HEK293 (cell line): ENCODE results near the gene PAXX.

Experiments used
- CTCF ChIA-PET: fragments of 350-600 bp; formaldehyde crosslinking; extraction: SDS; loops from one replicate; lab custom pipeline; 2021; ENCODE audit warnings: antibody characterized with exemption; lab: Yijun Ruan, JAX
- POLR2A ChIA-PET: fragments of 300-600 bp; formaldehyde crosslinking; extraction: SDS; loops from one replicate; lab custom pipeline; 2020; ENCODE audit warnings: antibody characterized with exemption, inconsistent platforms; lab: Yijun Ruan, JAX
- H3K27ac ChIP-seq: fragments of 200-500 bp; sonication (Bioruptor generic); 2 replicates; pipeline ENCODE4 v1.5.1; 2014; ENCODE audit warnings: low read depth, low read length, control low read depth, inconsistent platforms; ENCODE audit errors: extremely low read depth
- H3K36me3 ChIP-seq, 2 experiments: fragments of 200-500 bp in 1 of 2; sonication (Bioruptor generic) in 1 of 2; 1 replicate in 1 of 2; 2 replicates in 1 of 2; pipeline ENCODE4 v1.5.1; 2014 to 2017; ENCODE audit warnings: inconsistent platforms in 2 of 2, low read length in 2 of 2; ENCODE audit not compliant: control insufficient read depth in 2 of 2, insufficient read depth in 1 of 2
- H3K4me1 ChIP-seq: fragments of 200-500 bp; sonication (Bioruptor generic); 2 replicates; pipeline ENCODE4 v1.5.1; 2014; ENCODE audit warnings: mild to moderate bottlenecking, low read length, inconsistent platforms; ENCODE audit not compliant: control insufficient read depth, insufficient read depth
- H3K4me3 ChIP-seq: 2 replicates; pipeline ENCODE4 v1.5.1; 2011; ENCODE audit warnings: low read depth, mild to moderate bottlenecking, control low read depth, low read length, moderate library complexity
- H3K9me3 ChIP-seq: fragments of 200-500 bp; sonication (Bioruptor generic); 2 replicates; pipeline ENCODE4 v1.5.1; 2014; ENCODE audit warnings: low read depth, low read length, inconsistent platforms; ENCODE audit not compliant: control insufficient read depth, insufficient read depth
- CTCF ChIP-seq: fragments of 450-650 bp; formaldehyde crosslinking; IDR thresholded peaks from 2 replicates; pipeline ENCODE4 v1.5.1; 2016; ENCODE audit warnings: missing biosample characterization, missing genetic modification characterization
- GLIS2 ChIP-seq: fragments of 450-650 bp; formaldehyde crosslinking; IDR thresholded peaks from 2 replicates; pipeline ENCODE4 v1.5.1; 2016; ENCODE audit warnings: missing biosample characterization, missing genetic modification characterization
- PRDM2 ChIP-seq: fragments of 450-650 bp; formaldehyde crosslinking; IDR thresholded peaks from 2 replicates; pipeline ENCODE4 v1.5.1; 2016; ENCODE audit warnings: missing biosample characterization, missing genetic modification characterization, borderline replicate concordance
- SCRT1 ChIP-seq: fragments of 450-650 bp; formaldehyde crosslinking; IDR thresholded peaks from 2 replicates; pipeline ENCODE4 v1.5.1; 2016; ENCODE audit warnings: missing biosample characterization, missing genetic modification characterization, borderline replicate concordance
- ZNF138 ChIP-seq: fragments of 450-650 bp; formaldehyde crosslinking; IDR thresholded peaks from 2 replicates; pipeline ENCODE4 v1.5.1; 2016; ENCODE audit warnings: missing biosample characterization, missing genetic modification characterization, borderline replicate concordance
- ZNF157 ChIP-seq: fragments of 450-650 bp; formaldehyde crosslinking; IDR thresholded peaks from 2 replicates; pipeline ENCODE4 v1.5.1; 2016; ENCODE audit warnings: missing biosample characterization, missing genetic modification characterization
- ZNF16 ChIP-seq: fragments of 450-650 bp; formaldehyde crosslinking; IDR thresholded peaks from 2 replicates; pipeline ENCODE4 v1.5.1; 2016; ENCODE audit warnings: low read depth, missing biosample characterization, missing genetic modification characterization
- ZNF174 ChIP-seq: fragments of 450-650 bp; formaldehyde crosslinking; IDR thresholded peaks from 2 replicates; pipeline ENCODE4 v1.5.0; 2017; ENCODE audit warnings: missing biosample characterization, mild to moderate bottlenecking, missing genetic modification characterization
- ZNF274 ChIP-seq, 2 experiments: fragments of 200-500 bp in 1 of 2; fragments of 450-650 bp in 1 of 2; sonication (Bioruptor generic) in 1 of 2; formaldehyde crosslinking in 1 of 2; IDR thresholded peaks; 2 replicates each; pipeline versions ENCODE4 v1.5.1 to v1.6.1; 2014 to 2016; ENCODE audit warnings: borderline replicate concordance in 1 of 2, inconsistent platforms in 1 of 2, low read length in 1 of 2, missing biosample characterization in 1 of 2, missing genetic modification characterization in 1 of 2
- ZNF311 ChIP-seq: fragments of 450-650 bp; formaldehyde crosslinking; IDR thresholded peaks from 2 replicates; pipeline ENCODE4 v1.5.1; 2017; ENCODE audit warnings: missing biosample characterization, missing genetic modification characterization, borderline replicate concordance
- ZNF350 ChIP-seq: fragments of 450-650 bp; formaldehyde crosslinking; IDR thresholded peaks from 2 replicates; pipeline ENCODE4 v1.5.0; 2017; ENCODE audit warnings: missing biosample characterization, mild to moderate bottlenecking, missing genetic modification characterization
- ZNF391 ChIP-seq: fragments of 450-650 bp; formaldehyde crosslinking; IDR thresholded peaks from 2 replicates; pipeline ENCODE4 v1.5.1; 2016; ENCODE audit warnings: low read depth, missing biosample characterization, missing genetic modification characterization, borderline replicate concordance
- ZNF521 ChIP-seq: fragments of 450-650 bp; formaldehyde crosslinking; IDR thresholded peaks from 2 replicates; pipeline ENCODE4 v1.5.1; 2017; ENCODE audit warnings: missing biosample characterization, mild to moderate bottlenecking, missing genetic modification characterization
- ZNF610 ChIP-seq: fragments of 450-650 bp; formaldehyde crosslinking; IDR thresholded peaks from 2 replicates; pipeline ENCODE4 v1.5.1; 2016; ENCODE audit warnings: missing biosample characterization, missing genetic modification characterization, borderline replicate concordance
- TF ChIP-seq, protein P1 (sequence below): fragments of 450-650 bp; formaldehyde crosslinking; IDR thresholded peaks from 2 replicates; pipeline ENCODE4 v1.5.1; 2016; ENCODE audit warnings: missing biosample characterization, missing genetic modification characterization

PAXX gene

DNA sequence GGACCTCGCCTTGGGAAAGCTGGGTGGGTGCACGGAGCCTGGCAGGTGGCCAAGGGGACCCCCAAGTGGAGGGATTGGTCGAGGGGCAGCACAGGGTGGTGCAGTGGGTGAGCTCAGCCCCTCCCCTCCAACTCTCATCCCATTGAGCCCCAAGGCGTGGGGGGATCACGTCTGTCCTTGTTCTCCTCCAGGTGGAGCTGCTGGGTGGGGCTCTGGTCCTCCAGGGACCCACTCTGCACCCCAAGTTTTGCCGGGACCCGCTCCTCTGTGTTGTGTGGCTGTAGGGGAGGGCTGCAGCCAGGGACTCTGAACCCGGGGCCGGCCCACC, 43.2 kb downstream of the PAXX start:
- Histone ChIP-seq H3K4me1 (no peaks in the 10 kb centered on the region), H3K9me3 (no peaks in the 10 kb centered on the region), H3K36me3 (peaks cover 0 to 24% of the 10 kb centered on the region in 2 experiments; a peak in 1 of 3 replicates), H3K4me3 (no peak overlapping the region), H3K27ac (no peak overlapping the region)
- TF ChIP-seq ZNF391 (tag by site-specific recombination) (peak; percentile 4; the same call in 1 of the 2 replicates), CTCF (peak; percentile 57; the same call in 1 of the 2 replicates), ZNF138 (tag by site-specific recombination) (no peak), ZNF157 (no peak), SCRT1 (tag by site-specific recombination) (peak; percentile 98), ZNF610 (no peak), ZNF174 (tag by site-specific recombination) (no peak), PRDM2 (tag by site-specific recombination) (0 out of 2 replicates have a peak, but pooled peaks have one; percentile 33), GLIS2 (tag by site-specific recombination) (no peak), ZNF16 (no peak), ZNF521 (tag by site-specific recombination) (no peak)
- TF ChIP-seq, protein P1, sequence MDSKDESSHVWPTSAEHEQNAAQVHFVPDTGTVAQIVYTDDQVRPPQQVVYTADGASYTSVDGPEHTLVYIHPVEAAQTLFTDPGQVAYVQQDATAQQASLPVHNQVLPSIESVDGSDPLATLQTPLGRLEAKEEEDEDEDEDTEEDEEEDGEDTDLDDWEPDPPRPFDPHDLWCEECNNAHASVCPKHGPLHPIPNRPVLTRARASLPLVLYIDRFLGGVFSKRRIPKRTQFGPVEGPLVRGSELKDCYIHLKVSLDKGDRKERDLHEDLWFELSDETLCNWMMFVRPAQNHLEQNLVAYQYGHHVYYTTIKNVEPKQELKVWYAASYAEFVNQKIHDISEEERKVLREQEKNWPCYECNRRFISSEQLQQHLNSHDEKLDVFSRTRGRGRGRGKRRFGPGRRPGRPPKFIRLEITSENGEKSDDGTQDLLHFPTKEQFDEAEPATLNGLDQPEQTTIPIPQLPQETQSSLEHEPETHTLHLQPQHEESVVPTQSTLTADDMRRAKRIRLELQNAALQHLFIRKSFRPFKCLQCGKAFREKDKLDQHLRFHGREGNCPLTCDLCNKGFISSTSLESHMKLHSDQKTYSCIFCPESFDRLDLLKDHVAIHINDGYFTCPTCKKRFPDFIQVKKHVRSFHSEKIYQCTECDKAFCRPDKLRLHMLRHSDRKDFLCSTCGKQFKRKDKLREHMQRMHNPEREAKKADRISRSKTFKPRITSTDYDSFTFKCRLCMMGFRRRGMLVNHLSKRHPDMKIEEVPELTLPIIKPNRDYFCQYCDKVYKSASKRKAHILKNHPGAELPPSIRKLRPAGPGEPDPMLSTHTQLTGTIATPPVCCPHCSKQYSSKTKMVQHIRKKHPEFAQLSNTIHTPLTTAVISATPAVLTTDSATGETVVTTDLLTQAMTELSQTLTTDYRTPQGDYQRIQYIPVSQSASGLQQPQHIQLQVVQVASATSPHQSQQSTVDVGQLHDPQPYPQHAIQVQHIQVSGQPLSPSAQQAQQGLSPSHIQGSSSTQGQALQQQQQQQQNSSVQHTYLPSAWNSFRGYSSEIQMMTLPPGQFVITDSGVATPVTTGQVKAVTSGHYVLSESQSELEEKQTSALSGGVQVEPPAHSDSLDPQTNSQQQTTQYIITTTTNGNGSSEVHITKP (tag by site-specific recombination), result peak; percentile 3; the same call in 1 of the 2 replicates
- CTCF ChIA-PET, result interaction anchor here (0.6 to 5.3 kb wide), 58 partner anchors 8 to 517 kb away, joined by 3 to 119 read pairs (median 4); partner anchors contain the start of genes AJM1, C8G, CLIC3 and FBXW5
- POLR2A ChIA-PET, result interaction anchor here (0.7 to 2.0 kb wide), 19 partner anchors 9 to 308 kb away, joined by 3 to 16 read pairs (median 4); partner anchors contain the start of genes CLIC3, NPDC1, PAXX and RNF208

GRCh38 chr9:137035937-137036336, 43.7 kb downstream of the PAXX start:
- no peaks in the 10 kb centered on the region for H3K9me3 ChIP-seq
- peaks cover 0 to 29% of the 10 kb centered on the region in 2 experiments; a peak in 1 of 3 replicates for H3K36me3 ChIP-seq
- H3K27ac ChIP-seq, result no peak overlapping the region
- no peaks in the 10 kb centered on the region for H3K4me1 ChIP-seq
- H3K4me3 ChIP-seq, result no peak overlapping the region
- POLR2A ChIA-PET, result interaction anchor here (0.7 to 2.0 kb wide), 6 partner anchors 11 to 250 kb away, joined by 3 to 16 read pairs (median 4); partner anchors contain the start of genes NPDC1 and PAXX
- CTCF ChIA-PET, result interaction anchor here (0.6 to 5.3 kb wide), 47 partner anchors 8 to 516 kb away, joined by 3 to 119 read pairs (median 5); partner anchors contain the start of genes AJM1, C8G, CLIC3 and FBXW5
- no peak for TF ChIP-seq ZNF274 (IDR thresholded peaks at IDR 0.05; ENCODE audit: low read length)
- TF ChIP-seq ZNF274 (tag by site-specific recombination; IDR thresholded peaks at IDR 0.05; ENCODE audit: borderline replicate concordance), result no peak
- TF ChIP-seq ZNF311 (tag by site-specific recombination), result no peak
- TF ChIP-seq ZNF350 (tag by site-specific recombination), result no peak
- 0 out of 2 replicates have a peak, but pooled peaks have one; percentile 13 for TF ChIP-seq PRDM2 (tag by site-specific recombination)
